MCF 10A (cell line): ENCODE measurements around the gene ACTMAP. TPM values are rescaled to one million over a fixed set of nuclear protein-coding genes. Genes with fewer than 3 reads are reported as not detected.
"Not testable (repeated sequence)": the region's sequence is repeated elsewhere in the genome, so short reads cannot be mapped to it uniquely, and the experiment has no call there.

Source experiments
- BruUV-seq: library from RNA; stranded (reverse); fragments of 400-500 nt; replicated peaks from 2 replicates; lab custom pipeline; 2021; lab: Mats Ljungman, UMichigan
- CTCF ChIA-PET: fragments of 300-600 bp; sonication (Branson Sonifier 250); formaldehyde crosslinking; extraction: SDS; loops from one replicate; lab custom pipeline; 2021; ENCODE audit warnings: antibody characterized with exemption, inconsistent platforms; lab: Yijun Ruan, JAX
- POLR2A ChIA-PET: fragments of 300-600, 350-650 bp; sonication (Branson Sonifier 250); formaldehyde crosslinking; extraction: SDS; loops from one replicate; lab custom pipeline; 2020; ENCODE audit warnings: antibody characterized with exemption, inconsistent platforms; lab: Yijun Ruan, JAX
- DNase-seq: peaks from one replicate; pipeline ENCODE4 v3.0.0-alpha.2; 2018; ENCODE audit not compliant: unreplicated experiment
- H3K27ac Mint-ChIP-seq: one replicate; pipeline ENCODE4 v1.8.0; 2022; ENCODE audit warnings: mild to moderate bottlenecking, low read depth, mixed read lengths; ENCODE audit not compliant: unreplicated experiment
- H3K27me3 Mint-ChIP-seq: one replicate; pipeline ENCODE4 v1.8.0; 2022; ENCODE audit warnings: mixed read lengths; ENCODE audit not compliant: insufficient read depth, unreplicated experiment
- H3K36me3 Mint-ChIP-seq: one replicate; pipeline ENCODE4 v1.8.0; 2022; ENCODE audit warnings: mild to moderate bottlenecking, moderate library complexity, mixed read lengths; ENCODE audit not compliant: insufficient read depth, unreplicated experiment
- H3K4me1 Mint-ChIP-seq: one replicate; pipeline ENCODE4 v1.8.0; 2022; ENCODE audit warnings: mixed read lengths; ENCODE audit not compliant: insufficient read depth, unreplicated experiment
- H3K4me3 Mint-ChIP-seq: one replicate; pipeline ENCODE4 v1.8.0; 2022; ENCODE audit warnings: mild to moderate bottlenecking, moderate library complexity, mixed read lengths; ENCODE audit not compliant: unreplicated experiment
- H3K9me3 Mint-ChIP-seq: one replicate; pipeline ENCODE4 v1.8.0; 2022; ENCODE audit warnings: mixed read lengths; ENCODE audit not compliant: unreplicated experiment
- intact Hi-C: fragments of 100-400 bp; cut with micrococcal nuclease; formaldehyde crosslinking; loops from 2 replicates; pipeline ENCODE4 v1.14.1; 2022
- total RNA-seq: library from RNA; stranded (reverse); gene quantifications from 2 replicates; pipeline ENCODE4 v1.2.3, GENCODE V29; 2022
- TF ChIP-seq, protein P1 (sequence below): fragments of 200-600 bp; IDR thresholded peaks from one replicate; pipeline ENCODE4 v1.8.0; 2022; ENCODE audit warnings: antibody characterized with exemption, mild to moderate bottlenecking; ENCODE audit not compliant: unreplicated experiment

The ACTMAP gene
- total RNA-seq, 1 experiment from 2014 or later: 19.3 TPM

DNA sequence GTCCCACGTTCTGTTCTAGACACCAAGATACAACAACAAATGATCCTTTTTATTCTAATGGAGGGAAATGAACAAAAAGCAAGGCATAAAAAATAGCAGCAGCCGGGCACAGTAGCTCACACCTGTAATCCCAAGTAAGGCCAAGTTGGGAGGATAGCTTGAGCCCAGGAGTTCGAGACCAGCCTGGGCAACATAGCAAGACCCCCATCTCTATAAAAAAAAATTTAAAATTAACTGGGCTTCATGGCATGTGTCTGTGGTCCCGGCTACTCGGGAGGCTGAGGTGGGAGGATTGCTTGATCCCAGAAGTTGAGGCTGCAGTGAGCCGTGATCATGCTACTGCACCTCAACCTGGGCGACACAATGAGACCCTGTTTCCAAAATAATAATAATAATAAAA lies 26.1 kb upstream of the ACTMAP start:
- Mint-ChIP-seq H3K9me3 (no peaks in the 10 kb centered on the region), H3K4me3 (no peak overlapping the region), H3K4me1 (peaks cover 24% of the 10 kb centered on the region), H3K27ac (peak overlapping the region; percentile 86), H3K27me3 (no peaks in the 10 kb centered on the region), H3K36me3 (no peaks in the 10 kb centered on the region)
- no peak for DNase-seq
- ChIA-PET POLR2A (interaction anchor here (1.2 to 4.4 kb wide), 5 partner anchors 24 to 113 kb away, joined by 5 to 55 read pairs (median 30); partner anchors contain the start of genes ACTMAP, COQ8B, ITPKC and SNRPA), CTCF (no interaction called here)
- no TSS peak for BruUV-seq
- intact Hi-C loops: no loop called here
- TF ChIP-seq, protein P1, sequence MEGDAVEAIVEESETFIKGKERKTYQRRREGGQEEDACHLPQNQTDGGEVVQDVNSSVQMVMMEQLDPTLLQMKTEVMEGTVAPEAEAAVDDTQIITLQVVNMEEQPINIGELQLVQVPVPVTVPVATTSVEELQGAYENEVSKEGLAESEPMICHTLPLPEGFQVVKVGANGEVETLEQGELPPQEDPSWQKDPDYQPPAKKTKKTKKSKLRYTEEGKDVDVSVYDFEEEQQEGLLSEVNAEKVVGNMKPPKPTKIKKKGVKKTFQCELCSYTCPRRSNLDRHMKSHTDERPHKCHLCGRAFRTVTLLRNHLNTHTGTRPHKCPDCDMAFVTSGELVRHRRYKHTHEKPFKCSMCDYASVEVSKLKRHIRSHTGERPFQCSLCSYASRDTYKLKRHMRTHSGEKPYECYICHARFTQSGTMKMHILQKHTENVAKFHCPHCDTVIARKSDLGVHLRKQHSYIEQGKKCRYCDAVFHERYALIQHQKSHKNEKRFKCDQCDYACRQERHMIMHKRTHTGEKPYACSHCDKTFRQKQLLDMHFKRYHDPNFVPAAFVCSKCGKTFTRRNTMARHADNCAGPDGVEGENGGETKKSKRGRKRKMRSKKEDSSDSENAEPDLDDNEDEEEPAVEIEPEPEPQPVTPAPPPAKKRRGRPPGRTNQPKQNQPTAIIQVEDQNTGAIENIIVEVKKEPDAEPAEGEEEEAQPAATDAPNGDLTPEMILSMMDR: no peak

DNA sequence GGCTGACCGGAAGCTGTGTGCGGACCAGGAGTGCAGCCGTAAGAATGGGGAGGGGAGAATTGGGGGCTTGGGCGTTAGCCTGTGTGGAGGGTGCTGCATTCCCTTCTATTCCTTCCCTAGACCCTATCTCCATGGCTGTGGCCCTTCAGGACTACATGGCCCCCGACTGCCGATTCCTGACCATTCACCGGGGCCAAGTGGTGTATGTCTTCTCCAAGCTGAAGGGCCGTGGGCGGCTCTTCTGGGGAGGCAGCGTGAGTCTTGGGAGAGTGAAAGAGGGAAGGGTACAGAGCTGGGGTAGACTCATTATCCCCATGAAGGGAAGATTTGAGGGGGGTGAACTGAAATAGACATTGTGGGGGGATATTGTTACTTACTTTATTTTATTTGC lies 25.4 kb upstream of the ACTMAP start:
- ChIA-PET POLR2A (interaction anchor here (2.9 to 4.4 kb wide), 2 partner anchors 26 to 56 kb away, joined by 25 to 55 read pairs; partner anchors contain the start of genes ACTMAP and SNRPA), CTCF (no interaction called here)
- intact Hi-C loops: no loop called here
- Mint-ChIP-seq H3K4me3 (no peak overlapping the region), H3K4me1 (peaks cover 19% of the 10 kb centered on the region), H3K27ac (no peak overlapping the region), H3K27me3 (no peaks in the 10 kb centered on the region), H3K9me3 (no peaks in the 10 kb centered on the region), H3K36me3 (no peaks in the 10 kb centered on the region)
- no TSS peak for BruUV-seq
- TF ChIP-seq, protein P1: no peak
- DNase-seq: no peak

DNA sequence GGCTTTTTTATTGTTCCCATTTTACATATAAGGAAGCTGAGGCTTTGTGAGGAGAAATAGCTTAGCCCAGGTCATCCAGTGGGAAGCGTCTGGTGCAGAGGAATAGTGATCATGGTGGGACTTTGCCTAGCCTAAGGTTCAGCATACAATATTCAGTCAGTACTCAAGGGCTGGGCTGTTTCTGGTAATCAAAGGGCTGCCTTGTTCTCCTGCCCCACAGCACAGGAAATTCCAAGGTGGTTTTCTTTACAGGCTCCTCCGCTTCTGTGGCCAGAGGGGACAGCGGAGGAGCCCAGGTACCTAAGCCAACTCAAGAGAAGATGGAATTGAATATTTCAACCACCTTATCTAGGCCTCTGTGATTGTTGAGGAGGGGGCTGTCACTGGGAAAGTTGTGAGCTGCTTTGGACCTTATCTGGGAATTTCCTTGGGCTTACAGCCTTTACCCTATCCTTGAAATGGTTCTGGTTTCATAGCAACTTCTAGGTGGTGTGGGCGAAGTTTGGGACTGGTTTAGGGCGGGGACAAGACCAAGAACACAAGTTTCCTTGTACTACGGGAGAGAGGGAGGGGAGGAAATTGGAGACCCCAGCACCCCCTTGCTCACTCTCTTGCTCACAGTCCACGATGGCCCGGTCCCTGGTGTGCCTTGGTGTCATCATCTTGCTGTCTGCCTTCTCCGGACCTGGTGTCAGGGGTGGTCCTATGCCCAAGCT lies 24.8 kb upstream of the ACTMAP start, which contains the start of gene MIA:
TSS of gene MIA (plus strand) at position 606 of the 716 bp plus-strand sequence. CDS start at position 628, 22 bp downstream.
- TF ChIP-seq, protein P1: no peak
- peaks cover 19% of the 10 kb centered on the region for H3K4me1 Mint-ChIP-seq
- intact Hi-C loops: no loop called here
- peaks cover 5% of the 10 kb centered on the region for H3K36me3 Mint-ChIP-seq
- H3K27me3 Mint-ChIP-seq: no peaks in the 10 kb centered on the region
- H3K27ac Mint-ChIP-seq: no peak within 1 kb of the TSS
- no peak within 1 kb of the TSS for H3K4me3 Mint-ChIP-seq
- DNase-seq: no peak
- ChIA-PET POLR2A (interaction anchor here (4.4 kb wide), 1 partner anchor 26 kb away, joined by 55 read pairs; the partner anchor contains the start of genes ACTMAP and SNRPA), CTCF (interaction anchor here (0.6 kb wide), 1 partner anchor 33 kb away, joined by 3 read pairs; no protein-coding TSS in a partner anchor)
- no TSS peak for BruUV-seq
- H3K9me3 Mint-ChIP-seq: no peaks in the 10 kb centered on the region

DNA sequence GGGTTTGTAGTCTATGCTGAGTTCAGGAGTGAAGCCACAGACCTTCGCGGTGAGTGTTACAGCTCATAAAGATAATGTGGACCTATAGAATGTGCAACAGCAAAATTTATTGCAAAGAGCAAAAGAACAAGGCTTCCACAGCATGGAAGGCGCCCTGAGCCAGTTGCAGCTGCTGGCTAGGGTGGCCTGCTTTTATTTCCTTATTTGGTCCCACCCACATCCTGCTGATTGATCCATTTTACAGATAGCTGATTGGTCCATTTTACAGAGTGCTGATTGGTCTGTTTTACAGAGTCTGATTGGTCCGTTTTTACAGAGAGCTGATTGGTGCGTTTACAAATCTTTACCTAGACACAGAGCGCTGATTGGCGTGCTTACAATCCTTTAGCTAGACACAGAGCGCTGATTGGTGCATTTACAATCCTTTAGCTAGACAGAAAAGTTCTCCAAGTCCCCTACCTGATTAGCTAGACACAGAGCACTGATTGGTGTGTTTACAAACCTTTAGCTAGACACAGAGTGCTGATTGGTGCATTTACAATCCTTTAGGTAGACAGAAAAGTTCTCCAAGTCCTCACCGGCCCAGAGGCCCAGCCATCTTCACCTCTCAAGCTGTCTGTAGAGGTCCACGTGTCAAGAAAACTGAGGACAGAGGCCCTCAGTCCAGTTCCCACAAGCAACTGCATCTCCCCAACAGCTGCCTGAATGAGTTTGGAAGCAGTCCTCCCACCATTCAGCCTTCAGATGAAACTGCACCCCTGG lies 21.0 kb upstream of the ACTMAP start:
- H3K4me3 Mint-ChIP-seq, BruUV-seq, H3K9me3 Mint-ChIP-seq, H3K27me3 Mint-ChIP-seq, intact Hi-C loops, H3K27ac Mint-ChIP-seq, H3K4me1 Mint-ChIP-seq, DNase-seq: not testable (repeated sequence)
- ChIA-PET POLR2A (interaction anchor here (1.0 to 2.6 kb wide), 2 partner anchors 21 to 28 kb away, joined by 5 to 7 read pairs; partner anchors contain the start of genes ACTMAP and EGLN2), CTCF (interaction anchor here (0.6 to 1.6 kb wide), 2 partner anchors 136 to 1760 kb away, joined by 3 to 6 read pairs; no protein-coding TSS in a partner anchor)
- peaks cover 24% of the 10 kb centered on the region for H3K36me3 Mint-ChIP-seq
